Stimulated activated CD4-positive, alpha-beta T cell treated with anti-CD3 and anti-CD28 coated beads, Interleukin-15, amount 100 ng/mL, for 48 hours (primary cell): Measurements from ENCODE around the gene SLC39A9.
"Not testable (repeated sequence)": the region's sequence is repeated elsewhere in the genome, so short reads cannot be mapped to it uniquely, and the experiment has no call there.

Experiments
- DNase-seq, 2 donors: peaks; one replicate each; pipeline ENCODE4 v3.0.0-alpha.2; 2020; ENCODE audit warnings: low read depth in 2 of 2

SLC39A9 gene

DNA sequence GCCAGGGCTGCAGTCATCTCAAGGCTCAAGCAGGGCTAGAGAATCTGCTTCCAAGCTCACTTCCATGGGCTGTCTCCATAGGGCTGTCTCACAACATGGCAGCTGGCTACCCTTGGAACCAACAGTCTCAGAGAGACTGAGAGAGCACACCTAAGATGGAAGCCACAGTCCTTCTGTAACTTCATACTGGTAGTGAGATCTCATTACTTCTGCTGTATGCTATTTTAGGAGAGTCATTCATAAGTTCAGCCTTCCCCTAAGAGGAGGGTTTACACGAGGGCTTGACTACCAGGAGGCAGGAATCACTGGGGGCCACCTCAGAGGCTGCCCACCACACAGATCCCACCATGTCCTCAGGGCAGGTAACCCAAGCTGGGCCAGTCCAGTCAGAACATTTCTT is 30.1 kb upstream of the SLC39A9 start:
- DNase-seq = no peak

DNA sequence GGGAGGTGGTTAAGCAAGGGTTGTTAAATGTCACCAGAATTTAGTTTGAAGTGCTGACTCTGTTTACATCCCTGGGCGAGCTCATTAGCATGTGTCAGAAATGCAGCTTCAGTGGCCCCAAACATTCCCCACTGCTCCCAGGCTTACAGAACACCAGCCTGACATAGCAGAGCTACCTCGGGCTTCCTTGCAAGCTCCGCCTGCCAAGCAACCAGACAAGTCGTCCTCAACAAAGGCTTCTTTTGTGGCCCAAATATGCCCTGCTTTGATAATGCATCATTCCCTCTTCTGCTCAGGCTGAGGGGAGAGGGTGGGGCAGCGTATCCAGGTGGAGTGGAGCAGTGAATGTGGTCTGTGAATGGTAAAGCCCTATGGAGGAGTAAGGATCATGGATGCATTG is 28.4 kb upstream of the SLC39A9 start:
- DNase-seq = no peak

DNA sequence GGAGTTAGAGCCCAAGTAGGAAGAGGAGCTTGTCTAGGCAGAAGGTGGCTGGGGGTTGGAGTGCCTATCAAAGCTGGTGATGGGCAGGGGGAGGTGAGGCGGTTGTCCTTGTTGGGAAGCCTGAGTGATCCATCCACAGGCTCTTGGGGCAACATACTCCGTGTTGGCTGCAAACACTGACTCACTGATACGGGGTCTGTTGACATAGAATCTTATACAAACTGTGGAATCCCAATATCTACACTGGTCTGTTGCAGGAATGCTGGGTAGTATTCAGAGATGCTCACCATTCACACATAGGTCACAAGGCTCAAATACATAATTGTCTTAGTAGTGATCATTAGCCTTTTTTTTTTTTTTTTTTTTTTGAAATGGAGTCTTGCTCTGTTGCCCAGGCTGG is 26.3 kb upstream of the SLC39A9 start:
- no peak for DNase-seq

DNA sequence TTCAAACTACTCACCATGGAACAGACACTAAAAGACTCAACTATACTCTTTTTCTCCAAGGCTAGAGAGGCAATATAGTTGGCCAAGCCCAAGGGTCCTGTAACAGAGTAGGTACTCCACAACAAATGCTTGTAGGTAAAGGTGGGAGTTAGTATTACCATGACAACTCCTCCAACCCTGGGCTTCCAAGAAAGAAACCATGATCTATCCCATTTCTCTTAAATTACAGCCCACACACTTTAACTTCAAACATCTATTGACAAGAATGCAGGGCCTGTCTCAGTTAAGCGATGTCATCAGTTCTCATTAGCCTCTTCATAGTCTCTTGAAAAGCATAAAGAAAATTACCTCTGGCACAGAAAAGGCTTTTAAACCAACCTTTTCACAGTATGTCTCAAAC is 25.4 kb upstream of the SLC39A9 start:
- no peak for DNase-seq

DNA sequence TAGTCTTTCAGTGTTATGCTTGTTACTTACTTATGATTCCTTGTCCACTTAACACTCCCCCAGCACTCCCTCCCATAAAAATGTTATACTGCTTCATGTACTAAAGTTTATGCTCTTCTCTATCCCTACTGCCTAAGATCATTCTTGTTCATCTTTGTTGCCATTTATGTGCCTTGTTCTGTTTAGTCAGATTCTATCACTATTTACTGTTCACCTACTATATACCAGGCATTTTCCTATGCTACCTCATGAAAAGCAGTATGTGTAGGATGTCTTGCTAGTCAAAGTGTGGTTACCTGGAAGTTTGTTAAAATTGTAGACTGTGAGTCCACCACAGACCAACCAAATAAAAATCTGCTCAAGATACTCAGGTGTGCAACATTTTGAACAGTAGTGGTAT is 24.3 kb upstream of the SLC39A9 start:
- no peak for DNase-seq

DNA sequence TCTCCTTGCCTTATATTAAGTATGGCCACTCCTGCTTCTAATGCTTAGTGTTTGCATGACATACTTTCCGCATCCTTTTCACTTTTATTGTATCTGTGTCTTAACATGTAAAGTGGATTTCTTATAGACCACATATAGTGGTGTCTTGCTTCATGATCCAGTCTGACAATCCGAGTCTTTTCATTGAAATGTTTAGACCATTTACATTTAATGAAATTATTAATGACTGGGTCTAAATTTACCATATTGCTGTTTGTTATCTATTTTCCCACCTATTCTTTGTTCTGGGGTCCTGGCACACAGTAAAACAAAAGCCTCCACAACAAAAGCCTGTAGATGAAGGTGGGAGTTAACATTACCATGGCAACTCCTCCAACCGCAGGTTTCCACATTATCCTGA is 23.3 kb upstream of the SLC39A9 start:
- DNase-seq = no peak

DNA sequence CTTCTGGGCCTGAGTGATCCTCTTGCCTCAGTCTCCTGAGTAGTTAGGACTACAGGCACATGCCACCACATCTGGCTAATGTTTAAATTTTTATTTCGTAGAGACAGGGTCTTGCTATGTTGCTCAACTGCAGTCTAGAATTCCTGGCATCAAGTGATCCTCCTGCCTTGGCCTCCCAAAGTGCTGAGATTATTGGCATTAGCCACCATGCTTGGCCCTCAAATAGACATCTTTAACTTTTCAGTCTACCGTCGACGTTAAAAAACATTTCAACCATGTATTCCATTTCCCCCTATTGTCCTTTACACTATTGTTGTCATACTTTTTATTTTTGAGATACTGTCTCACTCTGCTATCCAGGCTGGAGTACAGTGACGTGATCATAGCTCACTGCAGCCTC is 22.8 kb upstream of the SLC39A9 start:
- no peak for DNase-seq

DNA sequence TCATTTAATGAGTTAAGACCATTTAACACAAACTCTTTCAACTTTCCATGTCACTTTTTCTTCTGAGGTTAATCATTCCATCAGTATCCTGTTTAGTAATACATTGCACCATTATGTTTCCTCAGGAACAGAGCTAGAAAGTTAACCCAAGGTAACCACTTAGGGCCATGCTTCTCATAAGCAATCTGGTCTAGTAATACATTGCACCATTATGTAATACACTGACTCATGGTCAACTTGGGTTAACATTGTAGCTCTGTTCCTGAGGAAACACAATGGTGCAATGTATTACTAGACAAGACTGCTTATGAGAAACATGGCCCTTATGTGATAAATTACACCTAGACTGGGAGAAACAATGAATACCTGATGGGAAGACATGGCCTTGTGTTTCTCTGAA is 22.1 kb upstream of the SLC39A9 start:
- no peak for DNase-seq

DNA sequence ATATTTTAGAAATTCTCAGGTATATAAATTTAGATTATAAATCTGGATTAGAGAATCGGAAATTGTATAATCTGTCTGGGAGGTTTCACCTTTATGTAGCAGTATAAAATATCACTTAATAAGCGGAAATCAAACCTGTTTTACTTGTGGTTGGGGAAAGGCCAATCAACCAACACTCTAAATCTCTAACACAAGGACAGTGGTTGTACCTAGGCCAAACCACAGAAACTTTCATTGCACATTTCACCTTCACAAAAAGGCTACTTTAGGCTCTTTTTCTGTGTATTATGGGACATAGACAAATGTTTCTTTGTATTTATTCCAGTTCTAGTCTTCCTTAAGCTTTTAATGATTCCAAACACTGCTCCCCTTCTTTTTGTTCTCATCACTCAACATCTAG is 20.2 kb upstream of the SLC39A9 start:
- no peak for DNase-seq

DNA sequence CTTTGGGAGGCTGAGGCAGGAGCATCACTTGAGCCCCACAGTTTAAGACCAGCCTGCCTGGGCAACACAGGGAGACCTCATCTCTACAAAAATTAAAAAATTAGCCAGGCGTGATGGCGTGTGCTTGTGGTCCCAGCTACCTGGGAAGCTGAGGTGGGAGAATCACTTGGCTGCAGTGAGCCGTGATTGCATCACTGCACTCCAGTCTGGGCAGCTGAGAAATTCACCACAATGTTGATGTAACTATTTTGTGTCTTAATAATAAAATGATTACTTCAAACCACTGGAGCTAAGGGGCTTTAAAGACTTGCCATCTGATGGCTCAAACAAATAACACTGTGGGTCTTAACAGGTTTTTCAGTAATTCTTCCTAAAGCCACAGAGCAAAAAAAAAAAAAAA is 11.2 kb upstream of the SLC39A9 start:
- DNase-seq = no peak

DNA sequence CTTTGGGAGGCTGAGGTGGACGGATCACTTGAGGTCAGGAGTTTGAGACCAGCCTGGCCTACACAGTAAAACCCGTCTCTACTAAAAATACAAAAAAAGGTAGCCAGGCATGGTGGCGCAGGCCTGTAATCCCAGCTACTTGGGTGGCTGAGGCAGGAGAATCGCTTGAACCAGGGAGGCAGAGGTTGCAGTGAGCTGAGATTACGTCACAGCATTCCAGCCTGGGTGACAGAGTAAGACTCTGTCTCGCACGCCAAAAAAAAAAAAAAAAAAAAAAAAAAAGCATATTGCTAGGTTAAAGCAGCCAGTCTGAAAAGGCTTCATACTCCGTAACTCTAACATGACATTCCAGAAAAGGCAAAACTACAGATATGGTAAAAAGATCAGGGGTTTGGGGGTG is 7.1 kb upstream of the SLC39A9 start:
- not testable (repeated sequence) for DNase-seq

DNA sequence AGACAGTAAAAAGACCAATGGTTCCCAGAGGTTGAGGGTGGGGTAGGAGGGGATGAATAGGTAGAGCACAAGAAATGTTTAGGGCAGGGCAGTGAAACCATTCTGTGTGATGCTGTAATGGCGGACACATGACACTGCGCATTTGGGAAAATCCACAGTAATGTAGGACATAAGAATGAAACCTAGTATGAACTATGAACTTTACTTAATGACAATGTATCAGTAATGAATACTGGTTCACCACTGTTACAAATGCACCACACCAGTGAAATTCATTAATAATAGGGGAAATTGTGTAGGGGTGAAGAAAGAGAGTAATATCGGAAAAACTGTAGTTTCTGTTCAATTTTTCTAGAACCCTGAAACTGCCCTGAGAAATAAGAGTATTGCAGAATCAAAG is 6.0 kb upstream of the SLC39A9 start:
- DNase-seq = no peak

DNA sequence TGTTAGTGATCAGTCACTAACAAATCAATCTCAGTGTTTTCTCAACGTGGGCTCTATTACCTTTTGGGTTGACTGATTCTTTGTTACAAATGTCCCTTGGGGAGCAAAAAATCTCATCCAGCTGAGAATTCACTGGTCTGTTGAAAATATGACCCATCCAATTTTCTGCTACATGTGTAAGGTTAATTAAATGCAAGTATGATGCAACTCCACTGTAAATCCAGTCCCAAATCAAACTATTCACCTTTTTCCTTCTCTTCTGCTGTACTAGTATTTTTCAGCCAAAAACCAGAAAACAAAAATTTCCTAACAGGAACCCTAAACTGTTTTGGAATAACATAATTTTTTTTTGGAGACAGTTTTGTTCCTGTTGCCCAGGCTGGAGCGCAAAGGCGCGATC is 2.6 kb upstream of the SLC39A9 start:
- DNase-seq = no peak

DNA sequence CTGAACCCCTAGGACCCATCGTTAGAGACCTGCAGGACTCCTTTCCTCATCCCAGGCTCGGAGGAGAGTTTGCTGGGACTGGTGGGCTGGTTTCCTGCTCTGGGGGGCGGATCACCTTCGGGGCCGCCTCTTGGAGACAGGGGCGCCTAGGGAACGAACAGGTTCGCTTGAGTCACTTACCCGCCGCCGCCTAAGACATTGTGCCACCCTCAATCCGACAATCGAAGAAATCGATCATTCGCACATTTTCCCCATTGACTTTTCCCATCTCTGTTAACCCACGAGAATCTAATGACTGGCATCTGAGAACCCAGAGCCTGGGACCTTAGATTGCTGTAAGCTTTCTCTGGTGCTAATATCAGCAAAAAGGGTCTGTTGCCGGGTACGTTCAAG is 322 bp downstream of the SLC39A9 start:
- peak; percentile 18 to 20 for DNase-seq

DNA sequence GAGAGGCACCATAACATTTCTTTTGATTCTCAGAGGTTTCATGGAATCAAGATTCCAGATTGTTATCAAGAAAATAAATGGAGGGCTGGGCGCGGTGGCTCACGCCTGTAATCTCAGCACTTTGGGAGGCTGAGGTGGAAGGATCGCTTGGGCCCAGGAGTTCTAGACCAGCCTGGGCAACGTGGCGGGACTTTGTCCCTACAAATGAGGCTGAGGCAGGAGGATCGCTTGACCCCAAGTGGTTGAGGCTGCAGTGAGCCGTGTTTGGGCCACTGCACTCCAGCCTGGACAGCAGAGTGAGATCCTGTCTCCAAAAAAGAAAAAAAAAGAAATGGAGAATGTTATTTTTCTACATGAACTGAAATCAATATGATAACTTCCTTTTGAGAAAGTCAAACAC is 1.3 kb downstream of the SLC39A9 start:
- DNase-seq = no peak

DNA sequence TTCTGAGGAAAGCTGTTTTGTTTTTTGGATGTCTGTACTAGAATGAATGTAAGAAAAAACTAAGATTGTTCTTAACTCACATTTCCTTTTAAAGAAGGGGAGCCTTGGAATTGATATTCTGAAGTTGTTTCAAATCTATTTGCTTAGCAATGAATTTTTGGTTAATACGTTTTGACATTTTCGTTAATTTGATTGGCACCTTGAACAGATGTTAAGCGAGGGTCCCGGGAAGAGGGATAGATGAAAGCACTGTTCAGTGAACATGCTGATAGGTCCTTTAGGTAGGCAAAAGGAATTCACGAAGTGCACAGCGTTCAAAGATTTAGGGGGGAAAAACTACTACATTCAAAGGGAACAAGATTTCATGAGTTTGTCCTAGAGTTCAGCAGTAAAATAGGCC is 1.7 kb downstream of the SLC39A9 start:
- DNase-seq = no peak

DNA sequence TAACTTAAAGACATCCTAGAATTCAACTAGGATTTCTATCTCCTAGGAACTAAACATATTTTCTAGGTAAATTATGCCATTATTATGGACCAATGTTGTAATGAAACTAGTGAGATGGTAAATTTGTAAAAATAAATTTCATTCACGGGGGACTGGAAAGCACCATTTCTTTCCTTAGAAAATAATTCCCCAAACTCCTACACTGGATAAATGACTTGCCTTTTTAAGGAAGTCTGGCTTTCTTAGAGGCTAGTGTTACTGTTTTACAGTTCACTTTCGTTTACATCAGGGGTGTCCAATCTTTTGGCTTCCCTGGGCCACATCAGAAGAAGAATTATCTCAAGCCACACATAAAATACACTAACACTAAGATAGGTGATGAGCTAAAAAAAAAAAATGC is 3.3 kb downstream of the SLC39A9 start:
- no peak for DNase-seq

DNA sequence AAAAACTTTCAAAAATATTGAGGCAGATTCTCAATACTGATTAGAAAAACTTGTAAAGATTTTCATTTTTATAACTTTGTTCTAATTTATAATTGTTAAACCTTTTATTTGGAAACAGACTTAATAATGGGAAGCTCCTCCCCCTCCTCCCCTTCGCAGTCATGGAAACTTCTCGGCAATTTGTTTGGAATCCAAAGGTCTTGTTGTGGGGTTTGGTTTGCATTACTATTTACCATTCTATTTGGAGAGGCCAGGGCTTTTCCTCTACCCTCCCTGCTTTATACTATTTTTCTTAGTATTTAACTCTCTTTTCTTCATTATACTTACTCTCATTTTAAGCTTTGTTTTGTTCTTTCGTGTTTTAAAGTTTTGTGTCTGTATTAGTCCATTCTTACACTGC is 6.0 kb downstream of the SLC39A9 start:
- no peak for DNase-seq

DNA sequence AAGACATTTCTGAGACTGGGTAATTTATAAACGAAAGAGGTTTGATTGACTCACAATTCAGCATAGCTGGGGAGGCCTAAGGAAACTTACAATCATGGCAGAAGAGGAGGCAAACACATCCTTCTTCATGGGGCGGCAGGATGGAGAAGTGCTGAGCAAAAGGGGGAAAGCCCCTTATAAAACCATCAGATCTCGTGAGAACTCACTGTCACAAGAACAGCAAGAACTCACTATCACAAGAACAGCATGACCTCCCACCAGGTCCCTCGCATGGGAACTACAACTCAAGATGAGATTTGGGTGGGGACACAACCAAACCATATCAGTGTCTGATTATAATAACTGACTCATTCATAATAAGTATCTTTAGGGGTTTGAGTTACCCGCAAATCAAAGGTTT is 6.4 kb downstream of the SLC39A9 start:
- no peak for DNase-seq

DNA sequence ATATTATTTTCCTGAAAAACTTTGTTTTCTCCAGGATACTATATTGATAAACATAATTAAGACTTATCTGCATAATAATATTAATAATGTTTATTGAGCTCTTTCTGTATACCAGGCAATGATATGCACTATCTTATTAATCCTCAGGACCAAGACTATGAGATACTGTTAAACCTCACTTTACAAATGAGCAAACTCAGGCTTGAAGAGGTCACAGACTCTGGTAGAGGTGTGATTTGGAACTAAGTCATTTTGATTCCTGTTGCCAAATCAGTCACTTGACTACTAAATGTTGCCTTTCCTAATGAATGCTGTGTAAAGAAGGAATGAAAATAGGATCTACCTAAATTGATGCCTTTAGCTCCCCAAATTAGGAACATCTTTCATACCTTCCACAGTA is 7.3 kb downstream of the SLC39A9 start:
- no peak for DNase-seq

DNA sequence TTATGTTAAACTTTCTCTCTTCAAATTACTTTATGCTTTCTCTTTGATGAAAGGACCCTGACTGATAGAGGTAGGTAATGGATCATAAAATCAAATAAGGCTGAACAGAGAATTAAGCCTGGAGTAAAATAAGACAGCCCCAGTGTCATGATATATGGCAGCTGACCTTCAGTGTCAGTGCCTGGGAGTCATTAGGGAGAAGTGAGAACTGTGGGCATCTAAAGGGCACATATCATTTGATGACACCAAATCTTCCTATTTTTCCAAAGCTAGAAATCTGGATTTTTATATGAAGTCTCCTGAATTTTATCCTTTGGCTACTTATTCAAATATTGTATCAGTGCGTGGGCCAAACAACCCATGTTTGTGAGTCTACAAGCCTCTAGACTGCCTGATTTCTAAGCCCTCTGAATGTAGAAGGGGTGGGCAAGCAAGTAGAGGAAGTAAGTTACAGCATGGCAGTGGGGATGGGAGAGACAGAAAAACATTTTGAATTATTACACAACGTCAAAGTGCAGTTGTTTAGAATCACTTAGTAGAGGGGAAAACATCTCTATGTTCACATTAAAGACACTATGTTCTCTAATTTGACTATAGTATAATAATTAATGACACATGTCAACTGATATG is 10.0 kb downstream of the SLC39A9 start:
- no peak for DNase-seq

DNA sequence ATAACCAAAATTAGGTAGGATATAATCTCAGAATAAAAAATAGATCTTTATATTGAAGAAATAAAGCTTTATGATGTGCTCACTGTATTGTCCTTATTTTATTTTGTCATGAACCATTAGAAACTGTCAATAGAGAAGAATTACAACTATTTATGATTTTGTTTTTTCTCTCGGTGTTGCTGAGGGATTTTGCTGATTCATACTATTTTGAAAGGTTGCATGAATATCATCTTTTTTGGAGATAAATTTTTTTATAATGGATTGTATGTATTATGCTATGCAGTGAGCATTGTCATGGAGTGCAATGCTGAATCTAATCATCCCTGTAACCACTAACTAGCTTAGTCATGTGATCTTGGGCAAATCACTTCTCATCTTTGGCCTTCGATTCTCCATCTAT is 15.0 kb downstream of the SLC39A9 start:
- no peak for DNase-seq

DNA sequence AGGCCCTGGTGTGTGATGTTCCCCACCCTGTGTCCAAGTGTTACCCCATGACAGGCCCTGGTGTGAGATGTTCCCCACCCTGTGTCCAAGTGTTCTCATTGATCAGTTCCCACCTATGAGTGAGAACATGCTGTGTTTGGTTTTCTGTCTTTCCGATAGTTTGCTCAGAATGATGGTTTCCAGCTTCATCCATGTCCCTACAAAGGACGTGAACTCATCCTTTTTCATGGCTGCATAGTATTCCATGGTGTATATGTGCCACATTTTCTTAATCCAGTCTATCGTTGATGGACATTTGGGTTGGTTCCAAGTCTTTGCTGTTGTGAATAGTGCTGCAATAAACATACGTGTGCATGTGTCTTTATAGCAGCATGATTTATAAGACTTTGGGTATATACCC is 17.6 kb downstream of the SLC39A9 start:
- DNase-seq = not testable (repeated sequence)

DNA sequence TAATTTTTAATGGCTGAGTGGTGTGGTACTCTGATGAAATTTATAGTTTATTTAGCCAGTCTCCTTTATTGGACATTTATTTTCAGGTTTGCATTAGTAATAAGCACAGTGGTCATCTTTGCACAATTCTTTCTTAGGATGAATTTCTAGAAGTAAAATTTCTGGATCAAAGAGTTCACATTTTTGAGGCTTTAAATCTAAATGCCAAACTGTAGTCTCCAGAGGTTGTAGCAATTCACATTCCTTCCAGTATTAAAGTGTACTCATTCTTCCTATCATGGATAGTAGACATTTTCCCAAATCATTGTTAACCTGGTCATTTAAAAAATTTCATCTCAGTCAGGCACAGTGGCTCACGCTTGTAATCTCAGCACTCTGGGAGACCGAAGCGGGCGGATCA is 24.8 kb downstream of the SLC39A9 start:
- no peak for DNase-seq
